Measurements from ENCODE around the gene CPSF3.

- TF ChIP-seq ZSCAN5A (tag by site-specific recombination; IDR thresholded peaks at IDR 0.05) (no peak), ZBTB44 (tag by site-specific recombination; IDR thresholded peaks at IDR 0.05) (no peak), ZNF138 (tag by site-specific recombination; IDR thresholded peaks at IDR 0.05; ENCODE audit: borderline replicate concordance) (no peak), ZBTB17 (tag by site-specific recombination; IDR thresholded peaks at IDR 0.05) (no peak), YY1 (tag by site-specific recombination; IDR thresholded peaks at IDR 0.05) (no peak), ZBTB1 (tag by site-specific recombination; IDR thresholded peaks at IDR 0.05) (no peak), SP2 (tag by site-specific recombination; IDR thresholded peaks at IDR 0.05) (no peak), ZNF121 (tag by site-specific recombination; IDR thresholded peaks at IDR 0.05) (no peak), ZNF416 (tag by site-specific recombination; IDR thresholded peaks at IDR 0.05) (no peak), ZNF677 (tag by site-specific recombination; IDR thresholded peaks at IDR 0.05) (no peak), ZNF639 (tag by site-specific recombination; IDR thresholded peaks at IDR 0.05) (no peak)
- TF ChIP-seq, protein P1, sequence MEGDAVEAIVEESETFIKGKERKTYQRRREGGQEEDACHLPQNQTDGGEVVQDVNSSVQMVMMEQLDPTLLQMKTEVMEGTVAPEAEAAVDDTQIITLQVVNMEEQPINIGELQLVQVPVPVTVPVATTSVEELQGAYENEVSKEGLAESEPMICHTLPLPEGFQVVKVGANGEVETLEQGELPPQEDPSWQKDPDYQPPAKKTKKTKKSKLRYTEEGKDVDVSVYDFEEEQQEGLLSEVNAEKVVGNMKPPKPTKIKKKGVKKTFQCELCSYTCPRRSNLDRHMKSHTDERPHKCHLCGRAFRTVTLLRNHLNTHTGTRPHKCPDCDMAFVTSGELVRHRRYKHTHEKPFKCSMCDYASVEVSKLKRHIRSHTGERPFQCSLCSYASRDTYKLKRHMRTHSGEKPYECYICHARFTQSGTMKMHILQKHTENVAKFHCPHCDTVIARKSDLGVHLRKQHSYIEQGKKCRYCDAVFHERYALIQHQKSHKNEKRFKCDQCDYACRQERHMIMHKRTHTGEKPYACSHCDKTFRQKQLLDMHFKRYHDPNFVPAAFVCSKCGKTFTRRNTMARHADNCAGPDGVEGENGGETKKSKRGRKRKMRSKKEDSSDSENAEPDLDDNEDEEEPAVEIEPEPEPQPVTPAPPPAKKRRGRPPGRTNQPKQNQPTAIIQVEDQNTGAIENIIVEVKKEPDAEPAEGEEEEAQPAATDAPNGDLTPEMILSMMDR (tag by site-specific recombination; IDR thresholded peaks at IDR 0.05) = no peak
- TF ChIP-seq, protein P2, sequence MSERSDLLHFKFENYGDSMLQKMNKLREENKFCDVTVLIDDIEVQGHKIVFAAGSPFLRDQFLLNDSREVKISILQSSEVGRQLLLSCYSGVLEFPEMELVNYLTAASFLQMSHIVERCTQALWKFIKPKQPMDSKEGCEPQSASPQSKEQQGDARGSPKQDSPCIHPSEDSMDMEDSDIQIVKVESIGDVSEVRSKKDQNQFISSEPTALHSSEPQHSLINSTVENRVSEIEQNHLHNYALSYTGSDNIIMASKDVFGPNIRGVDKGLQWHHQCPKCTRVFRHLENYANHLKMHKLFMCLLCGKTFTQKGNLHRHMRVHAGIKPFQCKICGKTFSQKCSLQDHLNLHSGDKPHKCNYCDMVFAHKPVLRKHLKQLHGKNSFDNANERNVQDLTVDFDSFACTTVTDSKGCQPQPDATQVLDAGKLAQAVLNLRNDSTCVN (tag by site-specific recombination; optimal IDR thresholded peaks at IDR 0.05) = no peak
These were observed 28.6 kb upstream of the CPSF3 start for GRCh38 chr2:9394816-9395215.
